Measurements from ENCODE around the gene RAP2A. TPM values are rescaled to one million over a fixed set of nuclear protein-coding genes. Genes with fewer than 3 reads are reported as not detected.

Gene RAP2A
- total and polyA plus RNA-seq, 4 donors: 3.1 to 37.2 (median 6.7) TPM

- TF ChIP-seq HNF4G (IDR thresholded peaks at IDR 0.05) (no peak), HNF4A (conservative IDR thresholded peaks at IDR 0.05) (no peak), RAD21 (IDR thresholded peaks at IDR 0.05) (no peak), CTCF (IDR thresholded peaks at IDR 0.05; ENCODE audit: low read depth, low read length, missing input control) (no peak), YY1 (IDR thresholded peaks at IDR 0.05) (no peak), FOXA1 (IDR thresholded peaks at IDR 0.05) (no peak), TAF1 (conservative IDR thresholded peaks at IDR 0.05) (no peak), ATF3 (IDR thresholded peaks at IDR 0.05) (no peak), NR2F2 (IDR thresholded peaks at IDR 0.05) (no peak), JUND (IDR thresholded peaks at IDR 0.05) (no peak), FOXA2 (IDR thresholded peaks at IDR 0.05) (no peak), RXRA (IDR thresholded peaks at IDR 0.05) (no peak), SP1 (IDR thresholded peaks at IDR 0.05) (no peak), GABPA (IDR thresholded peaks at IDR 0.05 in 1 of 2, conservative IDR thresholded peaks at IDR 0.05 in 1 of 2) (no peak), EGR1 (IDR thresholded peaks at IDR 0.05; ENCODE audit: low read depth in 2 of 2) (no peak)
- TF ChIP-seq, protein P1, sequence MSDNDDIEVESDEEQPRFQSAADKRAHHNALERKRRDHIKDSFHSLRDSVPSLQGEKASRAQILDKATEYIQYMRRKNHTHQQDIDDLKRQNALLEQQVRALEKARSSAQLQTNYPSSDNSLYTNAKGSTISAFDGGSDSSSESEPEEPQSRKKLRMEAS (IDR thresholded peaks at IDR 0.05): no peak
- TF ChIP-seq, protein P2, sequence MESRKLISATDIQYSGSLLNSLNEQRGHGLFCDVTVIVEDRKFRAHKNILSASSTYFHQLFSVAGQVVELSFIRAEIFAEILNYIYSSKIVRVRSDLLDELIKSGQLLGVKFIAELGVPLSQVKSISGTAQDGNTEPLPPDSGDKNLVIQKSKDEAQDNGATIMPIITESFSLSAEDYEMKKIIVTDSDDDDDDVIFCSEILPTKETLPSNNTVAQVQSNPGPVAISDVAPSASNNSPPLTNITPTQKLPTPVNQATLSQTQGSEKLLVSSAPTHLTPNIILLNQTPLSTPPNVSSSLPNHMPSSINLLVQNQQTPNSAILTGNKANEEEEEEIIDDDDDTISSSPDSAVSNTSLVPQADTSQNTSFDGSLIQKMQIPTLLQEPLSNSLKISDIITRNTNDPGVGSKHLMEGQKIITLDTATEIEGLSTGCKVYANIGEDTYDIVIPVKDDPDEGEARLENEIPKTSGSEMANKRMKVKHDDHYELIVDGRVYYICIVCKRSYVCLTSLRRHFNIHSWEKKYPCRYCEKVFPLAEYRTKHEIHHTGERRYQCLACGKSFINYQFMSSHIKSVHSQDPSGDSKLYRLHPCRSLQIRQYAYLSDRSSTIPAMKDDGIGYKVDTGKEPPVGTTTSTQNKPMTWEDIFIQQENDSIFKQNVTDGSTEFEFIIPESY (IDR thresholded peaks at IDR 0.05): no peak
- TF ChIP-seq, protein P3, sequence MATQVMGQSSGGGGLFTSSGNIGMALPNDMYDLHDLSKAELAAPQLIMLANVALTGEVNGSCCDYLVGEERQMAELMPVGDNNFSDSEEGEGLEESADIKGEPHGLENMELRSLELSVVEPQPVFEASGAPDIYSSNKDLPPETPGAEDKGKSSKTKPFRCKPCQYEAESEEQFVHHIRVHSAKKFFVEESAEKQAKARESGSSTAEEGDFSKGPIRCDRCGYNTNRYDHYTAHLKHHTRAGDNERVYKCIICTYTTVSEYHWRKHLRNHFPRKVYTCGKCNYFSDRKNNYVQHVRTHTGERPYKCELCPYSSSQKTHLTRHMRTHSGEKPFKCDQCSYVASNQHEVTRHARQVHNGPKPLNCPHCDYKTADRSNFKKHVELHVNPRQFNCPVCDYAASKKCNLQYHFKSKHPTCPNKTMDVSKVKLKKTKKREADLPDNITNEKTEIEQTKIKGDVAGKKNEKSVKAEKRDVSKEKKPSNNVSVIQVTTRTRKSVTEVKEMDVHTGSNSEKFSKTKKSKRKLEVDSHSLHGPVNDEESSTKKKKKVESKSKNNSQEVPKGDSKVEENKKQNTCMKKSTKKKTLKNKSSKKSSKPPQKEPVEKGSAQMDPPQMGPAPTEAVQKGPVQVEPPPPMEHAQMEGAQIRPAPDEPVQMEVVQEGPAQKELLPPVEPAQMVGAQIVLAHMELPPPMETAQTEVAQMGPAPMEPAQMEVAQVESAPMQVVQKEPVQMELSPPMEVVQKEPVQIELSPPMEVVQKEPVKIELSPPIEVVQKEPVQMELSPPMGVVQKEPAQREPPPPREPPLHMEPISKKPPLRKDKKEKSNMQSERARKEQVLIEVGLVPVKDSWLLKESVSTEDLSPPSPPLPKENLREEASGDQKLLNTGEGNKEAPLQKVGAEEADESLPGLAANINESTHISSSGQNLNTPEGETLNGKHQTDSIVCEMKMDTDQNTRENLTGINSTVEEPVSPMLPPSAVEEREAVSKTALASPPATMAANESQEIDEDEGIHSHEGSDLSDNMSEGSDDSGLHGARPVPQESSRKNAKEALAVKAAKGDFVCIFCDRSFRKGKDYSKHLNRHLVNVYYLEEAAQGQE (IDR thresholded peaks at IDR 0.05): no peak
- H3K36me3 ChIP-seq (ENCODE audit: control insufficient read depth in 4 of 4, insufficient read depth in 3 of 4, low read depth in 1 of 4, low read length in 3 of 4): no peaks in the 10 kb centered on the region
- no peaks in the 10 kb centered on the region for H3K27me3 ChIP-seq (ENCODE audit: control insufficient read depth in 4 of 4, insufficient read depth in 4 of 4, low read length in 3 of 4)
- 91% methylated on average over 4 of the region's 4 CpGs for WGBS
- H3K27ac ChIP-seq (ENCODE audit: low read depth in 1 of 2, low read length in 2 of 2): no peak overlapping the region
- DNase-seq (ENCODE audit: low spot score): no peak
- no peak overlapping the region for H3K9ac ChIP-seq (ENCODE audit: low read depth in 1 of 2, low read length in 2 of 2)
- H3K4me3 ChIP-seq (ENCODE audit: low read depth in 1 of 3, low read length in 3 of 3): no peak overlapping the region
- peaks cover 0 to 1% (median 0%) of the 10 kb centered on the region in 4 donors for H3K4me1 ChIP-seq (ENCODE audit: control insufficient read depth in 4 of 4, insufficient read depth in 4 of 4, low read length in 3 of 4)
- no peaks in the 10 kb centered on the region for H3K9me3 ChIP-seq (ENCODE audit: control insufficient read depth in 4 of 4, low read length in 3 of 4)
These were observed 25.3 kb downstream of the RAP2A start for GRCh38 chr13:97459215-97459777.

Data from liver (tissue), 9 donors.